Measurements from ENCODE around the gene AGAP2. TPM values are rescaled to one million over a fixed set of nuclear protein-coding genes. Genes with fewer than 3 reads are reported as not detected.

The AGAP2 gene
- total RNA-seq (60.3 TPM), polyA plus RNA-seq (1 to 10 TPM; 4.4 to 7.7 (median 5.6) TPM)

DNA sequence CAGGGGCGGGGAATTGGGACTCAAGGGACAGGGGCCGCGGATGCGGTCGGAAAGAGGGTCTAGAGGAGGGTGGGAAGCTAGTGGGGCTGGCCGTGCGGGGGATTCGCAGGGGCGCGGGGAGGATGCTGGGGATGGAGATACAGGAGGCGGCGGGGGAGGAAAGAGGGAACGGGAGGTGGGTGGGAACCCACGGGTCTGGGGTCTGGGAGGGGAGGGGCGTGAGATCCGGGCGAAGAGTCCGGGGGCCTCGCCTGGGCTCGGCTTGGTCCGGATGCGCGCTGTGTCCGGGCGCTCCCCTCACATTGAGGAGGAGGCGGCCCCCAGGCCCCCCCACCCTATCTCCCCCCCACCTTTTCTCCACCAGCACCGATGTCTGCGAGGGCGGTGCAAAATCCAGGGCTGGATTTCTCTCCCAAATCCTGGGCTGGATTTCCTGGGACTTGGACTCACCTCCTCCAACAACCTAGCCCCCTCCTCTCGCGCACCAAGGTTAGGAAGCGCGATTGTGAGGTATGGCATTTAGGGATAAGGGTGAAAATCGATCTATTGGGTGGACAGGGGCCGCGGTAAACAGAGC is at the start of gene AGAP2:
TSS of gene AGAP2 (minus strand) at position 82 of the 577 bp plus-strand sequence. CDS start 496 bp downstream, outside the sequence.
- H3K4me3 ChIP-seq (ENCODE audit: low read depth, low read length) = peak within 1 kb of the TSS; percentile 42
- peaks cover 48% of the 10 kb centered on the region for H3K4me1 ChIP-seq (ENCODE audit: control insufficient read depth, insufficient read depth, low read length, poor library complexity, severe bottlenecking)
- Mint-ChIP-seq H3K4me1 (peaks cover 0 to 54% (median 31%) of the 10 kb centered on the region in 4 donors), H3K4me3 (peak within 1 kb of the TSS; percentile 58 to 91 (median 82)), H3K27ac (peak within 1 kb of the TSS; percentile 29 to 78 (median 72)), H3K9me3 (peaks cover 0 to 2% (median 0%) of the 10 kb centered on the region in 7 donors), H3K27me3 (no peaks in the 10 kb centered on the region), H3K36me3 (peaks cover 20% of the 10 kb centered on the region)
- peak within 1 kb of the TSS; percentile 88 for H3K27ac ChIP-seq (ENCODE audit: insufficient read depth, low read length, poor library complexity, severe bottlenecking)
- peaks cover 27% of the 10 kb centered on the region for H3K36me3 ChIP-seq (ENCODE audit: control insufficient read depth, insufficient read depth, low read length)
- DNase-seq = no peak
- H3K9me3 ChIP-seq (ENCODE audit: control insufficient read depth in 2 of 2, low read length in 2 of 2) = no peaks in the 10 kb centered on the region
- no peak for ATAC-seq (ENCODE audit: low read depth in 2 of 2)
- no peaks in the 10 kb centered on the region for H3K27me3 ChIP-seq (ENCODE audit: control insufficient read depth, insufficient read depth, low read length)

GRCh38 chr12:57783861-57784260 is 45.3 kb upstream of the AGAP2 start:
- H3K36me3 Mint-ChIP-seq = peaks cover 13% of the 10 kb centered on the region
- no peaks in the 10 kb centered on the region for H3K27me3 Mint-ChIP-seq
- H3K36me3 ChIP-seq (ENCODE audit: control insufficient read depth, insufficient read depth, low read length) = peaks cover 25% of the 10 kb centered on the region
- H3K4me3 Mint-ChIP-seq = peak overlapping the region; percentile 70 to 96 (median 76)
- DNase-seq = no peak
- H3K27ac Mint-ChIP-seq = peak overlapping the region; percentile 43 to 59 (median 48)
- peak overlapping the region; percentile 21 for H3K4me3 ChIP-seq (ENCODE audit: low read depth, low read length)
- H3K4me1 Mint-ChIP-seq = peaks cover 12 to 59% (median 30%) of the 10 kb centered on the region in 4 donors
- no peaks in the 10 kb centered on the region for H3K9me3 ChIP-seq (ENCODE audit: control insufficient read depth in 2 of 2, low read length in 2 of 2)
- no peaks in the 10 kb centered on the region for H3K27me3 ChIP-seq (ENCODE audit: control insufficient read depth, insufficient read depth, low read length)
- H3K4me1 ChIP-seq (ENCODE audit: control insufficient read depth, insufficient read depth, low read length, poor library complexity, severe bottlenecking) = peaks cover 38% of the 10 kb centered on the region
- no peaks in the 10 kb centered on the region for H3K9me3 Mint-ChIP-seq
- ATAC-seq (ENCODE audit: low read depth in 2 of 2) = no peak
- no peak overlapping the region for H3K27ac ChIP-seq (ENCODE audit: insufficient read depth, low read length, poor library complexity, severe bottlenecking)

- H3K27ac Mint-ChIP-seq = peak overlapping the region in 1 of 3 donors; percentile 100
- peaks cover 12 to 55% (median 30%) of the 10 kb centered on the region in 4 donors for H3K4me1 Mint-ChIP-seq
- peaks cover 20% of the 10 kb centered on the region for H3K36me3 ChIP-seq (ENCODE audit: control insufficient read depth, insufficient read depth, low read length)
- H3K9me3 Mint-ChIP-seq = no peaks in the 10 kb centered on the region
- H3K4me1 ChIP-seq (ENCODE audit: control insufficient read depth, insufficient read depth, low read length, poor library complexity, severe bottlenecking) = peaks cover 38% of the 10 kb centered on the region
- no peaks in the 10 kb centered on the region for H3K9me3 ChIP-seq (ENCODE audit: control insufficient read depth in 2 of 2, low read length in 2 of 2)
- no peaks in the 10 kb centered on the region for H3K27me3 ChIP-seq (ENCODE audit: control insufficient read depth, insufficient read depth, low read length)
- H3K27me3 Mint-ChIP-seq = peaks cover 4% of the 10 kb centered on the region
- peaks cover 9% of the 10 kb centered on the region for H3K36me3 Mint-ChIP-seq
- peak overlapping the region; percentile 96 to 100 (median 98) for H3K4me3 Mint-ChIP-seq
- peak overlapping the region; percentile 91 for H3K4me3 ChIP-seq (ENCODE audit: low read depth, low read length)
- peak overlapping the region; percentile 74 for H3K27ac ChIP-seq (ENCODE audit: insufficient read depth, low read length, poor library complexity, severe bottlenecking)
- ATAC-seq (ENCODE audit: low read depth in 2 of 2) (no peak), DNase-seq (no peak)
Measured at GRCh38 chr12:57783466-57783801, 44.9 kb upstream of the AGAP2 start.

DNA sequence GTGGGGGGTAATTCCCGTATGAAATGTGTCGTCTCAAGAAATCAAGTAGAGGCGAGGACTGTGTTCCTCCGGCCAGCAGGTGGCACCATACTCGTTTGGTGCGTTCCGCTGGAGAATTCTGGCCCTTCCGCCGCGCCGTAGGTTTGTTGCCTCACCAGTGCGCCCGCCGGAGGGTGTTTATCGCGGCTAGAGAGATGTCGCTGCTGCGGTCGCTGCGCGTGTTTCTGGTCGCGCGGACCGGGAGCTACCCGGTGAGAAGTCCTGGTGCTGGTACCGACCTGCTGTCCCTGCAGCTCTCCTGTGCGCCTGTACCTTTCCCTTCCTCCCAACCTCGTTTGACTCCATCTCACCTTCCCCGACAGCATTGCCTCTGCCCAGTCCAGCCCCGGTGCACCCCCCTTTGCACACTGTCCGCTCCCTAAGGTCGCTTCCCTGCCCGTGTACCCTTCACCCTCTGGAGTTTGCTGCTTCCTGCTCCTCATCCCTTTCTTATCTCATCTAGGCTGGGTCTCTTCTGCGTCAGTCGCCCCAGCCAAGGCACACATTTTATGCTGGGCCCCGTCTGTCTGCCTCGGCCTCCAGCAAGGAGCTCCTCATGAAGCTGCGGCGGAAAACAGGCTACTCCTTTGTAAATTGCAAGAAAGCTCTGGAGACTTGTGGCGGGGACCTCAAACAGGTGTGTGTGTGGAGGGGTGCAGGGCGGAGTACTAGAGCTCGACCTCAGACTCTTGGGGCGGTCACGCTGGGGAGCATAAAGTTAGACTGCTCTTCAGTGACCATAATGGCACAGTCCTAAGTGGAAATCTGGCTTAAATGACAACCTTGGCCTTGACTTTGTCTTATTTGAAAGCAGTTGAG is 44.3 kb upstream of the AGAP2 start, which contains the start of gene TSFM:
TSS of gene TSFM (plus strand) at position 180 of the 858 bp plus-strand sequence. CDS start at position 195, 15 bp downstream.
- H3K4me3 Mint-ChIP-seq = peak within 1 kb of the TSS; percentile 96 to 100 (median 98)
- ATAC-seq (ENCODE audit: low read depth in 2 of 2) = peak; percentile 94 to 95

GRCh38 chr12:57782243-57782607 is 43.7 kb upstream of the AGAP2 start:
- Mint-ChIP-seq H3K27me3 (peaks cover 4% of the 10 kb centered on the region), H3K4me1 (peaks cover 12 to 54% (median 31%) of the 10 kb centered on the region in 4 donors), H3K4me3 (peak overlapping the region; percentile 96 to 100 (median 98)), H3K9me3 (no peaks in the 10 kb centered on the region), H3K27ac (peak overlapping the region; percentile 97 to 100 (median 100)), H3K36me3 (peaks cover 8% of the 10 kb centered on the region)
- Histone ChIP-seq H3K27me3 (ENCODE audit: control insufficient read depth, insufficient read depth, low read length) (no peaks in the 10 kb centered on the region), H3K27ac (ENCODE audit: insufficient read depth, low read length, poor library complexity, severe bottlenecking) (peak overlapping the region; percentile 74), H3K4me3 (ENCODE audit: low read depth, low read length) (peak overlapping the region; percentile 91), H3K4me1 (ENCODE audit: control insufficient read depth, insufficient read depth, low read length, poor library complexity, severe bottlenecking) (peaks cover 38% of the 10 kb centered on the region), H3K36me3 (ENCODE audit: control insufficient read depth, insufficient read depth, low read length) (peaks cover 13% of the 10 kb centered on the region), H3K9me3 (ENCODE audit: control insufficient read depth in 2 of 2, low read length in 2 of 2) (no peaks in the 10 kb centered on the region)
- ATAC-seq (ENCODE audit: low read depth in 2 of 2) = no peak
- DNase-seq = no peak

More for the DNA sequence above, 44.3 kb upstream of the AGAP2 start, which contains the start of gene TSFM:
- H3K27me3 Mint-ChIP-seq = peaks cover 4% of the 10 kb centered on the region
- H3K4me1 Mint-ChIP-seq = peaks cover 12 to 54% (median 30%) of the 10 kb centered on the region in 4 donors
- peak within 1 kb of the TSS; percentile 74 for H3K27ac ChIP-seq (ENCODE audit: insufficient read depth, low read length, poor library complexity, severe bottlenecking)
- H3K9me3 ChIP-seq (ENCODE audit: control insufficient read depth in 2 of 2, low read length in 2 of 2) = no peaks in the 10 kb centered on the region
- H3K27me3 ChIP-seq (ENCODE audit: control insufficient read depth, insufficient read depth, low read length) = no peaks in the 10 kb centered on the region
- DNase-seq = peak; percentile 91 to 97 (median 94)
- peak within 1 kb of the TSS; percentile 91 for H3K4me3 ChIP-seq (ENCODE audit: low read depth, low read length)
- H3K36me3 Mint-ChIP-seq = peaks cover 8% of the 10 kb centered on the region
- H3K36me3 ChIP-seq (ENCODE audit: control insufficient read depth, insufficient read depth, low read length) = peaks cover 16% of the 10 kb centered on the region
- peaks cover 38% of the 10 kb centered on the region for H3K4me1 ChIP-seq (ENCODE audit: control insufficient read depth, insufficient read depth, low read length, poor library complexity, severe bottlenecking)
- no peaks in the 10 kb centered on the region for H3K9me3 Mint-ChIP-seq
- peak within 1 kb of the TSS; percentile 97 to 100 (median 100) for H3K27ac Mint-ChIP-seq

DNA sequence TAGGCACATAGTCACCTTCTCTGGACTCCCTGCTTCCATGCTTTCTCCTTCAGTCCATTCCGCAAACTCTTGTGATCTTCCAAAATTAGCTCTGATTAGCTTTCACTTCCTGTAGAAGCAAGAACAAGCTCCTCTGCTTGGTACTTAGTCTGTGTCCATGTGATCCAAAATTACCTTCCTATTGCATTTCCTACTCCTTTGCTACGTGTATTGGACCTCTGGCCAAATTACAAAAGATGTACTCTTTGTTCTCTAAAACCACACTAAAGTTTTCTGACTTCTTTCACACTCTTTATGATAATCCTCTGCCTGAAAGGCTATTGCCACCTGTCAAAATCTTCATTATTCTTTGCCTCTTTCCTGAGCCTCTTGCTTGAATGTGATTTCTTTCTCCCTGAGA is 43.3 kb upstream of the AGAP2 start:
- Histone ChIP-seq H3K27ac (ENCODE audit: insufficient read depth, low read length, poor library complexity, severe bottlenecking) (peak overlapping the region; percentile 74), H3K27me3 (ENCODE audit: control insufficient read depth, insufficient read depth, low read length) (no peaks in the 10 kb centered on the region), H3K36me3 (ENCODE audit: control insufficient read depth, insufficient read depth, low read length) (peaks cover 9% of the 10 kb centered on the region), H3K4me1 (ENCODE audit: control insufficient read depth, insufficient read depth, low read length, poor library complexity, severe bottlenecking) (peaks cover 38% of the 10 kb centered on the region), H3K9me3 (ENCODE audit: control insufficient read depth in 2 of 2, low read length in 2 of 2) (no peaks in the 10 kb centered on the region), H3K4me3 (ENCODE audit: low read depth, low read length) (peak overlapping the region; percentile 91)
- Mint-ChIP-seq H3K36me3 (peaks cover 8% of the 10 kb centered on the region), H3K27ac (peak overlapping the region; percentile 97 to 100 (median 100)), H3K4me1 (peaks cover 12 to 54% (median 31%) of the 10 kb centered on the region in 4 donors), H3K4me3 (peak overlapping the region; percentile 46 to 100 (median 98)), H3K27me3 (peaks cover 4% of the 10 kb centered on the region), H3K9me3 (no peaks in the 10 kb centered on the region)
- ATAC-seq (ENCODE audit: low read depth in 2 of 2) (no peak), DNase-seq (no peak)

DNA sequence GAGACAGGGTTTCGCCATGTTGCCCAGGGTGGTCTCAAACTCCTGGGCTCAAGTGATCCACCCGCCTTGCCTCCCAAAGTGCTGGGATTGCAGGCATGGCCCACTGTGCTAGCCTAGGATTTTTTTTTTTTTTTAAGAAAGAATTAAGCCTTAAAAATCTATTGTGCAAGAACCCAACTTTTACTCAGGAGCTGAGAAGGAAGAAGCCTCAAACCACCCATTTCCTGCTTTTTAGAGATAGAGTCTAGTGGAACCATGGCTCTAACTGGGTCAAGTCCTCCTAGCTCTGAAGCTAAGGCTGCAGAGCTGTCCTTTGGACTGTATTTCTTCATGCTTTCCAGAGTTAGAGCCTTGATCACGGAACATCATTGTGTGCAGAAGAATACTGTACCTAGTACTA is 42.7 kb upstream of the AGAP2 start:
- Mint-ChIP-seq H3K4me3 (peak overlapping the region; percentile 46 to 100 (median 88)), H3K36me3 (peaks cover 3% of the 10 kb centered on the region), H3K9me3 (no peaks in the 10 kb centered on the region), H3K27ac (peak overlapping the region; percentile 23 to 100 (median 85)), H3K4me1 (peaks cover 12 to 50% (median 29%) of the 10 kb centered on the region in 4 donors), H3K27me3 (peaks cover 4% of the 10 kb centered on the region)
- Histone ChIP-seq H3K4me1 (ENCODE audit: control insufficient read depth, insufficient read depth, low read length, poor library complexity, severe bottlenecking) (peaks cover 38% of the 10 kb centered on the region), H3K27me3 (ENCODE audit: control insufficient read depth, insufficient read depth, low read length) (no peaks in the 10 kb centered on the region), H3K27ac (ENCODE audit: insufficient read depth, low read length, poor library complexity, severe bottlenecking) (peak overlapping the region; percentile 74), H3K4me3 (ENCODE audit: low read depth, low read length) (peak overlapping the region; percentile 91), H3K36me3 (ENCODE audit: control insufficient read depth, insufficient read depth, low read length) (peaks cover 3% of the 10 kb centered on the region), H3K9me3 (ENCODE audit: control insufficient read depth in 2 of 2, low read length in 2 of 2) (no peaks in the 10 kb centered on the region)
- no peak for ATAC-seq (ENCODE audit: low read depth in 2 of 2)
- DNase-seq = peak in 1 of 3 donors; percentile 18

Data from CD4-positive, CD25-positive, alpha-beta regulatory T cell (primary cell).